Activated gamma-delta T cell treated with anti-CD3 and anti-CD28 coated beads, Interleukin-2, amount 50 U/mL, for 16 hours (primary cell): ENCODE results near the gene IQCH.
"Not testable (repeated sequence)": the region's sequence is repeated elsewhere in the genome, so short reads cannot be mapped to it uniquely, and the experiment has no call there.

Experiments
- DNase-seq: peaks from one replicate; pipeline ENCODE4 v3.0.0-alpha.2; 2020; ENCODE audit warnings: low read depth

Gene IQCH

DNA sequence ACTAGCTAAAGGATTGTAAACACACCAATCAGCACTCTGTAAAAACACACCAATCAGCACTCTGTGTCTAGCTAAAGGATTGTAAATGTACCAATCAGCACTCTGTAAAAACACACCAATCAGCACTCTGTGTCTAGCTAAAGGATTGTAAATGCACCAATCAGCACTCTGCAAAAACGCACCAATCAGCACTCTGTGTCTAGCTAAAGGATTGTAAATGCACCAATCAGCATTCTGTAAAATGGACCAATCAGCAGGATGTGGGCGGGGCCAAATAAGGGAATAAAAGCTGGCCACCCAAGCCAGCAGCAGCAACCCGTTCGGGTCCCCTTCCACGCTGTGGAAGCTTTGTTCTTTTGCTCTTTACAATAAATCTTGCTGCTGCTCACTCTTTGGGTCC, 8.0 kb upstream of the IQCH start:
- DNase-seq = not testable (repeated sequence)

DNA sequence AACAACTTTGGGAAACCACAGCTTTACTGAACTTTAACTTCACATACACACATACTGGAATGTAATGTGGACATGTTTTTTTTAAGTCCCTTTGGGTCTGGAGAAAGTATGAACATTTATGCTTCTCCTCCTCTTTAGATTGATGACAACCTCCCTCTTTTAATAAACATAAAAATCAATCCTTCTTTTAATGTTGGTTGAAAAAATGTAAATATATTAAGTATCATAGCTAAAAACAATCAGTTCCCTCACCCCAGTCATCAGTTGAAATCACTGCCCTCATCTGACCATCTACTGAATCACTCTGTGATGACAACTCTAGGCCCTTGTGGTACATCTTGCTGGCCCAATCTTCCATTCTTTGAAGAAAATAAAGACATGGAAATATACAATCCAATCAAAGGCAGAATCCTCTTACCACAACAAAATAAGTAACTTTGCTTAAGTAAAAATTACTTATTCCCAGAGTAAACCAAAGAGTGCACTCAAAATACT, 6.5 kb upstream of the IQCH start:
- DNase-seq = no peak

DNA sequence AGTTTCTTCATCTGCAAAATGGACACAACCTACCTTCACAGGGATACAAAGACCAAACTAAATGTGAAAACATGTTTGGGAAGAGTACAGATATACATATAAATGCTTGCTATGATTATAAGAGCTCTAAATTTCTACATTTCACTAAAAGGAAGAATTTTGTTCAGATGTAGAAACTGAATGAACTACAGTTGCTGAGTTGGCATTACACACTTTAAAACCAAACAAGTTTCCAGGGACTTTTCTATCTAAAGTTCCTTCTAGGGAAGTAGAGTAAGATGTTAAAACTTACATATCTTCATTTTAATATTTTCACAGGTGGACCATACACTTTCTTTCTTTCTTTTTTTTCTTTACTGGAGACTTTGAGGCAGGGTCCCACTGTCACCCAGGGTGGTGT, 4.8 kb upstream of the IQCH start:
- DNase-seq = no peak

DNA sequence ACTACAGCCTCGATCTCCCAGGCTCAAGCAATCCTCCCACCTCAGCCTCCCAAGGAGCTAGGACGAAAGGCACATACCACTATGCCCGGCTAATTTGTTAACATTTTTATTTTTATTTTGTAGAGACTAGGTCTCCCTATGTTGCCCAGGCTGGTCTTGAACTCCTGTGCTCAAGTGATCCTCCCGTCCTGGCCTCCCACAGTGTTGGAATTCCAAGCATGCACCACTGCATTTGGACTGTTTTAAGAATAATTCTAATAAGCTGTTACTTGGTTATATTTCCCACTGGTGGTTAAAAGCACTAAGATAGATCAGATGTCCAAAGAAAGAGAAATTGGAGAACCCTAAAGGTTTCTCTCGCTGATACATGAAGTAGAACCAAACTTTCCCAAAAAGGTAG, 3.3 kb upstream of the IQCH start:
- no peak for DNase-seq

GRCh38 chr15:67253101-67253500, 1.5 kb upstream of the IQCH start:
- DNase-seq = no peak

DNA sequence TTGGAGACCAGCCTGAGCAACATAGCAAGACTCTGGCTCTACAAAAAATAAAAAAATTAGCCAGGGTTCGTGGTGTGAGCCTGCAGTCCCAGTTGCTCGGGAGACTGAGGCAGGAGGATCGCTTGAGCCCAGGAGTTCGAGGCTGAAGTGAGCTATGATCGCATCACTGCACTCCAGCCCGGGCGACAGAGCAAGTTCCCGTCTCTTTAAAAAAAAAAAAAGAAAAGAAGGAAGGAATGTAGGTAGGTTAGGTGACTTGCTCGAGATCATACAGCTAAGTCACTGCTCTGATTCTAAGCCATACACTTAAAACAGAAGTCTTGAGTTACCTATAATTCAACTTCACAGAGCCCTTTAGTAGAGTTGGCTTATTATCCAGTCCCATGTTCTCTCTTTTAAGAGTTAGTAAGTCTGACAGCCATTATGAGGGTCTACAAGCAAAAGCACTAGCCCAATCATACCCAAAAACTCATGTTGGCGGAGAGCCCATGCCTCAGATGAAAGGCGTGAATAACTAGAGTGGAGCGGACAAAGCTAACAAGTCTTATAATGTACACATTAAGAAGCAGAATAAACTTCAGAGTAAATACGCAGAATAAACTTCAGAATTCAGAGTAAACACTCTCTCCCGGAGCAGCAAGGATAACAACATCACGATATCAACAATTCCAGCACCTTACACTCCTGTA, 893 bp upstream of the IQCH start:
- DNase-seq = no peak

GRCh38 chr15:67256051-67256450, 1.5 kb downstream of the IQCH start:
- DNase-seq = no peak

GRCh38 chr15:67258412-67258811, 3.8 kb downstream of the IQCH start:
- not testable (repeated sequence) for DNase-seq

DNA sequence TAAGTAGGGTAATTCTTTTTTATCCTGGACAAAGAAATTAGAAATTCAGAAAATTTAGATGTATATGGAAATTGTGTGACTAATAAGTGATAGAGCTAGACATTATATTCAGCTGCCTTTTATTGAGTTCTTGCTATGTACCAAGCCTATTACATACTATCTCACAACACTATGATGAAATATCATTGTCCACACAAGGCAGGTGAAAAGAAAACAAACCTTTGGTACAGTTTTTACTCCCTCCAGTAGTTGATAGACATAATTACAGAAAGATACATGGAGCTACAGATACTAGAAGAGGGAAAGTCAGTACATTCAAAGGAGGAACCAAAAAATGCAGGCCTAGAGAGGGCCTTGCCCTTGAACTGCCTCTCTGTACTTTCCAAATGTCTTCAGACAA, 4.8 kb downstream of the IQCH start:
- DNase-seq = no peak

DNA sequence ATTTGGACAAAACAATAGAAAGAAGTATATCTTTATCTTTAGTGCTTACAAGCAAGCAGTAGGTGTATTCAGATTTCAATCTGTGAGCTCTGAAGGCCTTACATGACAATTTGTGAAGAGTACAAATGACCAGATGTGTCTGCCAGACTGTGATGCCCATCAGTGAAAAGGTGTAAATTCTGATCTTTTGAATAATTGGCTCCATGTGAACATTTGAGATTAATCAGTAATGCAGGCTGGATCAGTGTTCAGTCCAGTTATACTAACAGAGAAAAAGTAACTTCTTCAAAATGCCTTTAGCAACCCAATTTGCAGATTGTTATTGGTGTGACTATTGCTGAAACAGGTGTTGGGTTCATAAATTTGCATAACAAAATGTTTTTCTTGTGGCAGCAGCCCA, 5.2 kb downstream of the IQCH start:
- no peak for DNase-seq

DNA sequence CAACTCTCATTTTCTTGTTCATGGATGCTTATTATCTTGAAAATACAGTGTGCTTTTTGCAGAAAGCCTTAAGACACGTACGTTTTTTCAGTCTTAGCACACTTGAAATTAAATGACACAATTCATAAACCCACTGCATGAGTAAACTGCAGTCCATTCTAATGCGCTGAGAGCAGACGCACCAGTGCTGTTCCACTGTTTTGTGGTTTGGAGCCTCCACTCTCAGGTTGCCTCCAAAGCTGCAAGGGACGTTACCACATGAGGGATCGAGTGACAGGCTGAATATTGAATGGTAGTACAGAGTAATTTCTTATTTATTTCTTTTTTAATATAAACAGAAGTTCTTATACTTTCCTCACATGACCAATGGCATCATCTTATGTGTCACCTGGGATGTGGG, 12.3 kb downstream of the IQCH start:
- DNase-seq = no peak

GRCh38 chr15:67267440-67267839, 12.9 kb downstream of the IQCH start:
- no peak for DNase-seq

DNA sequence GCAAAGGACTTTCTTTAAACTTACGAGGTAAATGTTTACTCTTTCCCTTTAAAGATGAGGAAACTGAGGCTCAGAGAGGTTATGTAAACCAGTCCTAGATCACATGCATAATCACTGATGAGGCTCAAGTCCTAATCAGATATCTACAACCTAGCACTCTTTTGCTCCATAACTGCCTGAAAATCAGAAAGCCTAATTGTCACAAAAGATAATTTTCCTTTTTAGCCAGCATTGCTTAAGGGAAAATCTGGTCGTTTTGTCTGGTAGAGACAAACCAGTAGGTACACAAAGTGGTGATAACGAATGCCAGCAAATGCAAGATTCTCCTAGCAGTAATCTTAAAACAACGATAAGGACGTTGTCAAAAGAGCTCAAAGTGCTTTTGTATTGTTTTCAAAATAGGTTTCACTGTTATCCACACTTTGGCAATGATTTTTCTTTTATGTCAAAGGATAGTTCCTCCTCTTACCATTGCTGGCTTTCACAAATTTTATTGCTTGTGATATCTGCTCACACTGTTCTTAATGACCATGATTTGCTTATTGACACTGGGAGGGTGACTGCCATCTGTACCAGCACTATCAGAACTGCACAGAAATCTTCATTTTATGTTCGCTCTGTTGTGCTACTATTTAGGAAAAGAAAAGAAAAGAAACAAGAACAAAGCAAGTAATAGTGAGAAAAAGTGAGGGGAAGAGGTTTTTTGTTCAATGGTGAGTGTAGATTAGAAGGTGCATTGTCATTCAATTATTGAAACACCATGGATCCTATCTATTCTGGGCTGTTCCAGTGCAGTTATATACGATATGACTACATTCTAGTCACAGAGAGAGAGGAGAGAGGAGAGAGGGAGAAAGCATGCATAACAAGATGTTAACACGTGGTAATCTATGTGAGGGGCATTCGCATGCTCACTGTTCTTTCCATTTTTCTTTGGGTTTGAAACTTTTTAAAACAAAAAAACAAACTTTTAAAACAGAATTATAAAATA, 13.7 kb downstream of the IQCH start:
- no peak for DNase-seq

DNA sequence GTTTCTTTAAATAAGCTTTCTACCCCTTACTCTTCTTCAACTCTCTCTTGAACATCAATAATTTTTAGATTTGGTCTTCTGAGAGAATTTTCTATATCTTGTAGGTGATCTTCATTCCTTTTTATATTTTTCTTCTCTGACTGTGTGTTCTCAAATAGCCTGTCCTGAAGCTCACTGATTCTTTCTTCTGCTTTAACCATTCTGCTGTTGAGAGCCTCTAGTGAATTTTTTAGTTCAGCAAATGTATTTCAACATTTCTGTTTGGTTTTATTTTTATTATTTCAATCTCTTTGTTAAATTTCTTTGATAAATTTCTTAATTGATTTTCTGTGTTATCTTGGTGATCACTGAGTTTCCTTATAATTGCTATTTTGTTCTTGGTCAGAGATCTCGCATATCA, 19.6 kb downstream of the IQCH start:
- no peak for DNase-seq

DNA sequence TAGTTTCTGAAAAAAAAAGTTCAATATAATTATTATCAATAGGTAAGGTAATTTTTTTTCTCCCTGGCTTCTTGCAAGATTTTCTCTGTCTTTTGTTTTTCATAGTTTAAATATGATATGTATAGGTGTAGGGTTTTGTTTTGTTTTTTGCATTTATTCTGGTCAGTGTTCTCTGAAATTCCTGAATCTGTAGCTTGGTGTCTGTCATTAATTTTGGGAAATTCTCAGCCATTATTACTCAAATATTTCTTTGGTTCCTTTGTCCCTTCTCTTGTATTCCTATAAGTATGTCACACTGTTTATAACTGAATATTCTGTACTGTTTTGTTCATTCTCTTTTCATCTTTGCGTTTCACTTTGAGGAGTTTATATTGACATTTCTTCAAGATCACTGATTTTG, 22.1 kb downstream of the IQCH start:
- DNase-seq = no peak

DNA sequence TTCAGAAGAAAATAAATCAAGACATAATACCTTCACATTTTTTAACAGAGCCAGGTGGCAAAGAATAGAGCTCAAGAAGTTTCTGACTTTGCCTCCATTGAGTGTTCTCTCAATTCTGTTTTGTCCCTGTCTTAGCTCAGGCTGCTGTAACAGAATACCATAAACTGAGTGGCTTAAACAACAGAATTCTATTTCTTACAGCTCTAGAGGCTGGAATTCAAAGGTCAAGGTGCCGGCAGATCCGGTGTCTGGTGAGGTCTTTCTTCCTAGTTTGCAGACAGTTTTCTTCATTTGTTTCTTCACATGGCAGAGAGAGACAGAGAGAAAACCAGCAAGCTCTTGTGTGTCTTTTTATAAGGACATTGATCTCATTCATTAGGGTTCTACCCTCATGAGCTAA, 25.6 kb downstream of the IQCH start:
- no peak for DNase-seq

- no peak for DNase-seq
Measured at GRCh38 chr15:67281714-67282113, 27.1 kb downstream of the IQCH start.

- not testable (repeated sequence) for DNase-seq
Measured at GRCh38 chr15:67285625-67286024, 31.0 kb downstream of the IQCH start.

GRCh38 chr15:67286400-67286799, 31.8 kb downstream of the IQCH start:
- DNase-seq = not testable (repeated sequence)

DNA sequence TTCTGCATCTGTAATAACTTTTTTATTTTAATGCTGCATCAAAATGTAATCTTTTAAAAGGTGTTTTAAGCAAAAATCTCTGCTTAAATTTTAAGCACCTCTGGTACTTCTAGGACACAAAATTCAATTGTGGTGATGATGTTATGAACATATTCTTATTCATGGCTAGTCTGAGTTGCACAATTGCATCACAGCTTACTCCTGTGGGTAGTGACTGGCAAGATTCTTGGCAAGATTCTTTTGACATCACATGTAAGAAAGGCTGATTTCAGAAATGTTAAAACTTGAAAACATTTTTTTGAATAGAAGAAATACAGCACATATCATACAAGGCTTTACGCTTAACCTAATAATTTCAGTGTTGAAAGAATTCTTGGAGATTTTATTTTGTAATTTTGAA, 35.7 kb downstream of the IQCH start:
- DNase-seq = no peak

- DNase-seq = no peak
Measured at GRCh38 chr15:67296188-67296587, 41.6 kb downstream of the IQCH start.

GRCh38 chr15:67296684-67297083, 42.1 kb downstream of the IQCH start:
- no peak for DNase-seq
